Activated CD8-positive, alpha-beta memory T cell treated with anti-CD3 and anti-CD28 coated beads for 24 hours (primary cell): ENCODE data around the gene SETD7.
"Not testable (repeated sequence)": the region's sequence is repeated elsewhere in the genome, so short reads cannot be mapped to it uniquely, and the experiment has no call there.

Experiments used
- DNase-seq: peaks from one replicate; pipeline ENCODE4 v3.0.0-alpha.2; 2020

Gene SETD7

GRCh38 chr4:139461022-139461628 is 94.9 kb downstream of the SETD7 start:
- no peak for DNase-seq

- DNase-seq = no peak
Measured at GRCh38 chr4:139460565-139460964, 95.5 kb downstream of the SETD7 start.

GRCh38 chr4:139458999-139459398 is 97.0 kb downstream of the SETD7 start:
- DNase-seq = no peak

- DNase-seq = no peak
Measured at GRCh38 chr4:139458543-139458942, 97.5 kb downstream of the SETD7 start.

GRCh38 chr4:139457318-139457717 is 98.7 kb downstream of the SETD7 start:
- DNase-seq = no peak

- no peak for DNase-seq
Measured at GRCh38 chr4:139455126-139455538, 100.9 kb downstream of the SETD7 start.

GRCh38 chr4:139454111-139455045 is 101.6 kb downstream of the SETD7 start, which contains the start of gene RAB33B:
RAB33B (plus strand) TSS chr4:139454121; CDS start chr4:139454196, 75 bp downstream.
- no peak for DNase-seq

GRCh38 chr4:139453371-139454110 is 102.5 kb downstream of the SETD7 start:
- peak; percentile 99 for DNase-seq

- DNase-seq = no peak
Measured at GRCh38 chr4:139453041-139453370, 103.0 kb downstream of the SETD7 start.

- no peak for DNase-seq
Measured at GRCh38 chr4:139451997-139452396, 104.0 kb downstream of the SETD7 start.

- no peak for DNase-seq
Measured at GRCh38 chr4:139450586-139450985, 105.4 kb downstream of the SETD7 start.

- DNase-seq = not testable (repeated sequence)
Measured at GRCh38 chr4:139447078-139447477, 108.9 kb downstream of the SETD7 start.
